ENCODE data around the gene APOC1. TPM values are rescaled to one million over a fixed set of nuclear protein-coding genes. Genes with fewer than 3 reads are reported as not detected.

APOC1 gene
- total RNA-seq, 1 donor from 2014 or later: 2.2 TPM

GRCh38 chr19:44893332-44894051 is 20.9 kb upstream of the APOC1 start:
- FAIRE-seq (no peak), DNase-seq (ENCODE audit: low read depth) (no peak)
- H2AFZ ChIP-seq (ENCODE audit: low read depth, low read length): no peak overlapping the region
- H3K9ac ChIP-seq (ENCODE audit: low read length): no peak overlapping the region
- peaks cover 58% of the 10 kb centered on the region for H3K79me2 ChIP-seq (ENCODE audit: insufficient read depth, low read length)
- no peaks in the 10 kb centered on the region for H3K9me3 ChIP-seq (ENCODE audit: insufficient read depth, low read depth, low read length)
- no peaks in the 10 kb centered on the region for H3K27me3 Mint-ChIP-seq (ENCODE audit: low read depth, unreplicated experiment)
- H3K36me3 ChIP-seq (ENCODE audit: insufficient read depth, low read length): peaks cover 19% of the 10 kb centered on the region
- TF ChIP-seq EZH2 (IDR thresholded peaks at IDR 0.05; ENCODE audit: insufficient read depth, low read length) (no peak), CTCF (IDR thresholded peaks at IDR 0.05; ENCODE audit: insufficient read depth, low read depth, low read length) (no peak)
- H3K4me3 Mint-ChIP-seq (ENCODE audit: unreplicated experiment): peak overlapping the region; percentile 97
- no peak overlapping the region for H3K4me2 ChIP-seq (ENCODE audit: low read length)
- no peak overlapping the region for H3K27ac Mint-ChIP-seq (ENCODE audit: unreplicated experiment)
- H3K4me1 Mint-ChIP-seq (ENCODE audit: low read depth, unreplicated experiment): peaks cover 27% of the 10 kb centered on the region
- peaks cover 23% of the 10 kb centered on the region for H3K36me3 Mint-ChIP-seq (ENCODE audit: low read depth, unreplicated experiment)
- H3K27me3 ChIP-seq (ENCODE audit: insufficient read depth, low read length): no peaks in the 10 kb centered on the region
- H4K20me1 ChIP-seq (ENCODE audit: insufficient read depth, low read length): peaks cover 49% of the 10 kb centered on the region
- no peak overlapping the region for H3K4me3 ChIP-seq (ENCODE audit: insufficient read depth, low read depth, low read length)
- peaks cover 23% of the 10 kb centered on the region for H3K4me1 ChIP-seq (ENCODE audit: insufficient read depth, low read length)
- no peaks in the 10 kb centered on the region for H3K9me3 Mint-ChIP-seq (ENCODE audit: unreplicated experiment)
- no peak overlapping the region for H3K27ac ChIP-seq (ENCODE audit: low read depth, low read length)

GRCh38 chr19:44894052-44894400 is 20.4 kb upstream of the APOC1 start:
- H3K4me1 Mint-ChIP-seq (ENCODE audit: low read depth, unreplicated experiment): peaks cover 26% of the 10 kb centered on the region
- Histone ChIP-seq H3K9ac (ENCODE audit: low read length) (no peak overlapping the region), H3K4me3 (ENCODE audit: insufficient read depth, low read depth, low read length) (no peak overlapping the region), H3K4me2 (ENCODE audit: low read length) (no peak overlapping the region), H3K36me3 (ENCODE audit: insufficient read depth, low read length) (peaks cover 19% of the 10 kb centered on the region), H3K4me1 (ENCODE audit: insufficient read depth, low read length) (peaks cover 23% of the 10 kb centered on the region), H3K27me3 (ENCODE audit: insufficient read depth, low read length) (no peaks in the 10 kb centered on the region), H3K9me3 (ENCODE audit: insufficient read depth, low read depth, low read length) (no peaks in the 10 kb centered on the region), H4K20me1 (ENCODE audit: insufficient read depth, low read length) (peaks cover 49% of the 10 kb centered on the region), H3K27ac (ENCODE audit: low read depth, low read length) (no peak overlapping the region), H3K79me2 (ENCODE audit: insufficient read depth, low read length) (peaks cover 58% of the 10 kb centered on the region), H2AFZ (ENCODE audit: low read depth, low read length) (no peak overlapping the region)
- no peak overlapping the region for H3K4me3 Mint-ChIP-seq (ENCODE audit: unreplicated experiment)
- H3K27ac Mint-ChIP-seq (ENCODE audit: unreplicated experiment): no peak overlapping the region
- no peaks in the 10 kb centered on the region for H3K9me3 Mint-ChIP-seq (ENCODE audit: unreplicated experiment)
- H3K36me3 Mint-ChIP-seq (ENCODE audit: low read depth, unreplicated experiment): peaks cover 23% of the 10 kb centered on the region
- no peaks in the 10 kb centered on the region for H3K27me3 Mint-ChIP-seq (ENCODE audit: low read depth, unreplicated experiment)
- DNase-seq (ENCODE audit: low read depth): no peak
- no peak for FAIRE-seq
- TF ChIP-seq EZH2 (IDR thresholded peaks at IDR 0.05; ENCODE audit: insufficient read depth, low read length) (no peak), CTCF (IDR thresholded peaks at IDR 0.05; ENCODE audit: insufficient read depth, low read depth, low read length) (no peak)

GRCh38 chr19:44894946-44895345 is 19.5 kb upstream of the APOC1 start:
- no peak for DNase-seq (ENCODE audit: low read depth)
- Histone ChIP-seq H3K27me3 (ENCODE audit: insufficient read depth, low read length) (no peaks in the 10 kb centered on the region), H3K79me2 (ENCODE audit: insufficient read depth, low read length) (peaks cover 58% of the 10 kb centered on the region), H3K36me3 (ENCODE audit: insufficient read depth, low read length) (peaks cover 20% of the 10 kb centered on the region), H3K9me3 (ENCODE audit: insufficient read depth, low read depth, low read length) (no peaks in the 10 kb centered on the region), H3K9ac (ENCODE audit: low read length) (no peak overlapping the region), H3K4me3 (ENCODE audit: insufficient read depth, low read depth, low read length) (no peak overlapping the region), H3K4me1 (ENCODE audit: insufficient read depth, low read length) (peaks cover 20% of the 10 kb centered on the region), H3K27ac (ENCODE audit: low read depth, low read length) (no peak overlapping the region), H3K4me2 (ENCODE audit: low read length) (no peak overlapping the region), H4K20me1 (ENCODE audit: insufficient read depth, low read length) (peaks cover 52% of the 10 kb centered on the region), H2AFZ (ENCODE audit: low read depth, low read length) (no peak overlapping the region)
- H3K36me3 Mint-ChIP-seq (ENCODE audit: low read depth, unreplicated experiment): peaks cover 23% of the 10 kb centered on the region
- no peak overlapping the region for H3K27ac Mint-ChIP-seq (ENCODE audit: unreplicated experiment)
- H3K4me3 Mint-ChIP-seq (ENCODE audit: unreplicated experiment): peak overlapping the region; percentile 70
- no peak for TF ChIP-seq CTCF (IDR thresholded peaks at IDR 0.05; ENCODE audit: insufficient read depth, low read depth, low read length)
- no peak for TF ChIP-seq EZH2 (IDR thresholded peaks at IDR 0.05; ENCODE audit: insufficient read depth, low read length)
- H3K27me3 Mint-ChIP-seq (ENCODE audit: low read depth, unreplicated experiment): no peaks in the 10 kb centered on the region
- no peaks in the 10 kb centered on the region for H3K9me3 Mint-ChIP-seq (ENCODE audit: unreplicated experiment)
- no peak for FAIRE-seq
- H3K4me1 Mint-ChIP-seq (ENCODE audit: low read depth, unreplicated experiment): peaks cover 24% of the 10 kb centered on the region

All from astrocyte (in vitro differentiated cells and primary cell).